Lower leg skin (tissue), 3 donors: ENCODE data around the gene PLCH1.

Experiments
- POLR2A ChIP-seq, 2 donors: fragments of 450-650 bp; IDR thresholded peaks; one replicate each; pipeline ENCODE4 v1.6.1; 2016 to 2017; ENCODE audit warnings: antibody characterized with exemption in 2 of 2, mild to moderate bottlenecking in 1 of 2, moderate library complexity in 1 of 2
- TF ChIP-seq, protein P1 (sequence below), 3 donors: fragments of 450-650 bp; IDR thresholded peaks; one replicate each; pipeline ENCODE4 v1.5.1; 2016; ENCODE audit warnings: antibody characterized with exemption in 3 of 3, mild to moderate bottlenecking in 3 of 3, moderate library complexity in 2 of 3

DNA sequence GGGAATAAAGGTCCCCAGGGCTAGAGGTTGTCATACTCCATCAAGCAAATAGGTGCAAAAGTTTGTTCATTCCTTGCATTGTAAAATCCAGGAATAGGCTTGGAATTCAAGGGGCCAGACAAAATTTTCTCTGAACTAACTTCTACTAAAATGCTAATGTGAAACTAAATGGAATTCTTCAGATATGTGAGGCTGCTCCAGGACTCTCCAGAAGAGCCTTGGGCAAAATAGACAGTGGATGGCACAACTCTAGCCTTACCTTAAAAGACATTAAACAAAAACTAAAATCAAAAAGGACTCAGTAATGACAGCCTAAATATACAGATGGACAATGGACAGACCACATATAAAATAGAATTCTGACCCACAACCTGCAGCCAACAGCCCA, 320.6 kb downstream of the PLCH1 start:
- no peak for TF ChIP-seq POLR2A (IDR thresholded peaks at IDR 0.05)
- TF ChIP-seq, protein P1, sequence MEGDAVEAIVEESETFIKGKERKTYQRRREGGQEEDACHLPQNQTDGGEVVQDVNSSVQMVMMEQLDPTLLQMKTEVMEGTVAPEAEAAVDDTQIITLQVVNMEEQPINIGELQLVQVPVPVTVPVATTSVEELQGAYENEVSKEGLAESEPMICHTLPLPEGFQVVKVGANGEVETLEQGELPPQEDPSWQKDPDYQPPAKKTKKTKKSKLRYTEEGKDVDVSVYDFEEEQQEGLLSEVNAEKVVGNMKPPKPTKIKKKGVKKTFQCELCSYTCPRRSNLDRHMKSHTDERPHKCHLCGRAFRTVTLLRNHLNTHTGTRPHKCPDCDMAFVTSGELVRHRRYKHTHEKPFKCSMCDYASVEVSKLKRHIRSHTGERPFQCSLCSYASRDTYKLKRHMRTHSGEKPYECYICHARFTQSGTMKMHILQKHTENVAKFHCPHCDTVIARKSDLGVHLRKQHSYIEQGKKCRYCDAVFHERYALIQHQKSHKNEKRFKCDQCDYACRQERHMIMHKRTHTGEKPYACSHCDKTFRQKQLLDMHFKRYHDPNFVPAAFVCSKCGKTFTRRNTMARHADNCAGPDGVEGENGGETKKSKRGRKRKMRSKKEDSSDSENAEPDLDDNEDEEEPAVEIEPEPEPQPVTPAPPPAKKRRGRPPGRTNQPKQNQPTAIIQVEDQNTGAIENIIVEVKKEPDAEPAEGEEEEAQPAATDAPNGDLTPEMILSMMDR (IDR thresholded peaks at IDR 0.05), result no peak
